Stimulated activated CD4-positive, alpha-beta T cell treated with anti-CD3 and anti-CD28 coated beads, Interleukin-4, amount 100 ng/mL, for 48 hours (primary cell): ENCODE data around the gene ZNF407.
"Not testable (repeated sequence)": the region's sequence is repeated elsewhere in the genome, so short reads cannot be mapped to it uniquely, and the experiment has no call there.

Source experiments
- DNase-seq, 2 donors: peaks; one replicate each; pipeline ENCODE4 v3.0.0-alpha.2; 2020; ENCODE audit warnings: low read depth in 2 of 2

Gene ZNF407

GRCh38 chr18:74965682-74966081, 368.0 kb downstream of the ZNF407 start:
- DNase-seq: no peak

GRCh38 chr18:74967438-74967837, 369.8 kb downstream of the ZNF407 start:
- no peak for DNase-seq

GRCh38 chr18:74967979-74968378, 370.3 kb downstream of the ZNF407 start:
- DNase-seq: no peak

GRCh38 chr18:74971358-74971757, 373.7 kb downstream of the ZNF407 start:
- not testable (repeated sequence) for DNase-seq

- DNase-seq: not testable (repeated sequence)
Observed at GRCh38 chr18:74971776-74972175, 374.1 kb downstream of the ZNF407 start.

GRCh38 chr18:74972354-74972753, 374.7 kb downstream of the ZNF407 start:
- DNase-seq: no peak

GRCh38 chr18:74975001-74975400, 377.3 kb downstream of the ZNF407 start:
- no peak for DNase-seq

- DNase-seq: no peak
Observed at GRCh38 chr18:74976331-74976909, 378.8 kb downstream of the ZNF407 start.

GRCh38 chr18:74977041-74977440, 379.4 kb downstream of the ZNF407 start:
- DNase-seq: no peak

- no peak for DNase-seq
Observed at GRCh38 chr18:74980669-74981068, 383.0 kb downstream of the ZNF407 start.

GRCh38 chr18:74981476-74981875, 383.8 kb downstream of the ZNF407 start:
- no peak for DNase-seq

- DNase-seq: no peak
Observed at GRCh38 chr18:74982946-74983635, 385.4 kb downstream of the ZNF407 start.

GRCh38 chr18:74989134-74989533, 391.5 kb downstream of the ZNF407 start:
- no peak for DNase-seq

GRCh38 chr18:74990563-74991081, 393.0 kb downstream of the ZNF407 start:
- DNase-seq: no peak

GRCh38 chr18:74994502-74995418, 397.1 kb downstream of the ZNF407 start:
- no peak for DNase-seq

- no peak for DNase-seq
Observed at GRCh38 chr18:74995419-74995736, 397.7 kb downstream of the ZNF407 start.

GRCh38 chr18:74996055-74996454, 398.4 kb downstream of the ZNF407 start:
- no peak for DNase-seq

GRCh38 chr18:74996996-74997395, 399.3 kb downstream of the ZNF407 start:
- no peak for DNase-seq

- DNase-seq: no peak
Observed at GRCh38 chr18:75000920-75001319, 403.2 kb downstream of the ZNF407 start.

GRCh38 chr18:75003039-75003438, 405.4 kb downstream of the ZNF407 start:
- no peak for DNase-seq

- DNase-seq: no peak
Observed at GRCh38 chr18:75003764-75004690, 406.4 kb downstream of the ZNF407 start.
